Hematopoietic multipotent progenitor cell treated with erythropoietin and hydrocortisone succinate and interleukin-3 and kit ligand, for 8 days (in vitro differentiated cells): ENCODE measurements around the gene POLR1H.
"Not testable (repeated sequence)": the region's sequence is repeated elsewhere in the genome, so short reads cannot be mapped to it uniquely, and the experiment has no call there.

Experiments
- DNase-seq: peaks from one replicate; pipeline ENCODE4 v3.0.0-alpha.2; 2015

The POLR1H gene

GRCh38 chr6:30061092-30061857 lies at the start of gene POLR1H:
TSS of gene POLR1H (plus strand) at chr6:30061265. CDS start at chr6:30061525, 260 bp downstream.
- peak; percentile 96 for DNase-seq

GRCh38 chr6:30013291-30013922 lies 47.7 kb upstream of the POLR1H start:
- peak; percentile 31 for DNase-seq

- DNase-seq: no peak
Measured at GRCh38 chr6:30019819-30020218, 41.2 kb upstream of the POLR1H start.

GRCh38 chr6:30020626-30021025 lies 40.4 kb upstream of the POLR1H start:
- no peak for DNase-seq

GRCh38 chr6:30022189-30022588 lies 38.9 kb upstream of the POLR1H start:
- no peak for DNase-seq

- not testable (repeated sequence) for DNase-seq
Measured at GRCh38 chr6:30022712-30023111, 38.4 kb upstream of the POLR1H start.

GRCh38 chr6:30025186-30025585 lies 35.9 kb upstream of the POLR1H start:
- DNase-seq: no peak

- DNase-seq: no peak
Measured at GRCh38 chr6:30029588-30029987, 31.5 kb upstream of the POLR1H start.

- no peak for DNase-seq
Measured at GRCh38 chr6:30031381-30031780, 29.7 kb upstream of the POLR1H start.

- not testable (repeated sequence) for DNase-seq
Measured at GRCh38 chr6:30033440-30033839, 27.6 kb upstream of the POLR1H start.

GRCh38 chr6:30035784-30036183 lies 25.3 kb upstream of the POLR1H start:
- no peak for DNase-seq

- DNase-seq: peak; percentile 43
Measured at GRCh38 chr6:30037182-30037788, 23.8 kb upstream of the POLR1H start.

GRCh38 chr6:30041221-30041620 lies 19.8 kb upstream of the POLR1H start:
- DNase-seq: no peak

- no peak for DNase-seq
Measured at GRCh38 chr6:30041821-30042220, 19.2 kb upstream of the POLR1H start.

- no peak for DNase-seq
Measured at GRCh38 chr6:30042476-30042875, 18.6 kb upstream of the POLR1H start.

GRCh38 chr6:30042914-30043313 lies 18.2 kb upstream of the POLR1H start:
- DNase-seq: no peak

- DNase-seq: no peak
Measured at GRCh38 chr6:30043744-30044143, 17.3 kb upstream of the POLR1H start.

GRCh38 chr6:30044630-30045029 lies 16.4 kb upstream of the POLR1H start:
- DNase-seq: no peak

GRCh38 chr6:30047220-30047619 lies 13.8 kb upstream of the POLR1H start:
- DNase-seq: no peak

GRCh38 chr6:30053682-30054081 lies 7.4 kb upstream of the POLR1H start:
- no peak for DNase-seq

GRCh38 chr6:30055513-30055912 lies 5.6 kb upstream of the POLR1H start:
- no peak for DNase-seq

GRCh38 chr6:30060606-30061091 lies 416 bp upstream of the POLR1H start:
- DNase-seq: peak; percentile 58

- DNase-seq: peak; percentile 38
Measured at GRCh38 chr6:30061858-30062458, 893 bp downstream of the POLR1H start.
